HepG2 (cell line): ENCODE results near the gene SPEM2. TPM values are rescaled to one million over a fixed set of nuclear protein-coding genes. Genes with fewer than 3 reads are reported as not detected.

Source experiments
- HNF4A ChIP-seq: sonication (generic); formaldehyde crosslinking; IDR thresholded peaks from 2 replicates; pipeline ENCODE4 v1.4.0; 2020; ENCODE audit warnings: missing genetic modification reagents
- MAFF ChIP-seq: IDR thresholded peaks from 2 replicates; pipeline ENCODE4 v1.6.1; 2011; ENCODE audit warnings: low read depth, low read length, improper control_type of control experiment
- PATZ1 ChIP-seq: sonication (generic); formaldehyde crosslinking; IDR thresholded peaks from 2 replicates; pipeline ENCODE4 v1.4.0; 2020; ENCODE audit warnings: missing genetic modification reagents
- PITX1 ChIP-seq: sonication (generic); formaldehyde crosslinking; IDR thresholded peaks from 2 replicates; pipeline ENCODE4 v1.5.1; 2020; ENCODE audit warnings: mild to moderate bottlenecking, missing genetic modification reagents
- TSC22D2 ChIP-seq: sonication (generic); formaldehyde crosslinking; IDR thresholded peaks from 2 replicates; pipeline ENCODE4 v1.5.1; 2020; ENCODE audit warnings: missing genetic modification reagents, mild to moderate bottlenecking, borderline replicate concordance
- ZNF577 ChIP-seq: sonication (generic); formaldehyde crosslinking; IDR thresholded peaks from 2 replicates; pipeline ENCODE4 v1.4.0; 2020; ENCODE audit warnings: mild to moderate bottlenecking, low read depth, missing genetic modification reagents, borderline replicate concordance
- ZNF629 ChIP-seq: sonication (generic); formaldehyde crosslinking; conservative IDR thresholded peaks from 2 replicates; pipeline ENCODE4 v1.5.0; 2020; ENCODE audit warnings: missing genetic modification reagents
- polyA plus RNA-seq, 8 experiments: library from polyadenylated mRNA; depleted of rRNA in 3 of 8; stranded (reverse) in 7 of 8; unstranded in 1 of 8; fragments of >200 nt; fragmentation: Illumina TruSeq in 4 of 8; extraction: Trizol in 4 of 8; gene quantifications; 2 replicates each; pipeline versions ENCODE4 v1.2.1 to v1.2.3, GENCODE V29; 2011 to 2016; ENCODE audit warnings: low read depth in 4 of 8, missing spikeins in 1 of 8, mixed read lengths in 1 of 8; ENCODE audit not compliant: insufficient read depth in 1 of 8
- total RNA-seq, 5 experiments: library from RNA; depleted of rRNA; stranded (reverse); fragments of >200 nt; fragmentation: Illumina TruSeq; extraction: Trizol; gene quantifications; 2 replicates each; pipeline ENCODE4 v1.2.3, GENCODE V29; 2016; ENCODE audit warnings: low read depth in 1 of 5
- TF ChIP-seq, protein P1 (sequence below): sonication (generic); formaldehyde crosslinking; IDR thresholded peaks from 2 replicates; pipeline ENCODE4 v1.4.0; 2020; ENCODE audit warnings: low read depth, missing genetic modification reagents
- TF ChIP-seq, protein P2 (sequence below): sonication (generic); formaldehyde crosslinking; IDR thresholded peaks from 2 replicates; pipeline ENCODE4 v1.4.0; 2020; ENCODE audit warnings: missing genetic modification reagents, borderline replicate concordance
- TF ChIP-seq, protein P3 (sequence below): sonication (generic); formaldehyde crosslinking; IDR thresholded peaks from 2 replicates; pipeline ENCODE4 v1.5.1; 2020; ENCODE audit warnings: missing genetic modification reagents, mild to moderate bottlenecking, borderline replicate concordance
- TF ChIP-seq, protein P4 (sequence below): sonication (generic); formaldehyde crosslinking; IDR thresholded peaks from 2 replicates; pipeline ENCODE4 v1.4.0; 2020; ENCODE audit warnings: missing genetic modification reagents
- TF ChIP-seq, protein P5 (sequence below): sonication (generic); formaldehyde crosslinking; IDR thresholded peaks from 2 replicates; pipeline ENCODE4 v1.4.0; 2020; ENCODE audit warnings: missing genetic modification reagents

SPEM2 gene
- total and polyA plus RNA-seq, 2 of the 13 experiments (the other 11 are each of a cell fraction or from before 2014, with no cell fraction given) = not detected

DNA sequence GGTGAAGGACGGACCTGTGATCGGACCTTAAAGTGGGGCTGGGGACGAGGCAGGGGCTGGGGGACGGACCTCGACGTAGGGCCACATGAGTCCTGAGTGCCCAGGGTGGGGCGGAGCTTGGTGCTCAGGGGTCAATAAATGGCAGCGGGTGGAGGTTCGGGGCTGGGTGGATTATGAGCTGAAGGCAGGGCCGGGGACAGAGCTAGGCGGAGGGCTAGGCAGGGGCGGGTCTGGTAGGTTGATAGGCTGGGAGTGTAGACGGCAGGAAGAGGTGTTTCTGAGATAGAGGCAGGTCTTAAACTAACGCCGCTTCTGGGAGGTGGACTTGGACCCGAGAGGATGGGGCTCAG, 20.2 kb downstream of the SPEM2 start (continued):
- TF ChIP-seq, protein P1, sequence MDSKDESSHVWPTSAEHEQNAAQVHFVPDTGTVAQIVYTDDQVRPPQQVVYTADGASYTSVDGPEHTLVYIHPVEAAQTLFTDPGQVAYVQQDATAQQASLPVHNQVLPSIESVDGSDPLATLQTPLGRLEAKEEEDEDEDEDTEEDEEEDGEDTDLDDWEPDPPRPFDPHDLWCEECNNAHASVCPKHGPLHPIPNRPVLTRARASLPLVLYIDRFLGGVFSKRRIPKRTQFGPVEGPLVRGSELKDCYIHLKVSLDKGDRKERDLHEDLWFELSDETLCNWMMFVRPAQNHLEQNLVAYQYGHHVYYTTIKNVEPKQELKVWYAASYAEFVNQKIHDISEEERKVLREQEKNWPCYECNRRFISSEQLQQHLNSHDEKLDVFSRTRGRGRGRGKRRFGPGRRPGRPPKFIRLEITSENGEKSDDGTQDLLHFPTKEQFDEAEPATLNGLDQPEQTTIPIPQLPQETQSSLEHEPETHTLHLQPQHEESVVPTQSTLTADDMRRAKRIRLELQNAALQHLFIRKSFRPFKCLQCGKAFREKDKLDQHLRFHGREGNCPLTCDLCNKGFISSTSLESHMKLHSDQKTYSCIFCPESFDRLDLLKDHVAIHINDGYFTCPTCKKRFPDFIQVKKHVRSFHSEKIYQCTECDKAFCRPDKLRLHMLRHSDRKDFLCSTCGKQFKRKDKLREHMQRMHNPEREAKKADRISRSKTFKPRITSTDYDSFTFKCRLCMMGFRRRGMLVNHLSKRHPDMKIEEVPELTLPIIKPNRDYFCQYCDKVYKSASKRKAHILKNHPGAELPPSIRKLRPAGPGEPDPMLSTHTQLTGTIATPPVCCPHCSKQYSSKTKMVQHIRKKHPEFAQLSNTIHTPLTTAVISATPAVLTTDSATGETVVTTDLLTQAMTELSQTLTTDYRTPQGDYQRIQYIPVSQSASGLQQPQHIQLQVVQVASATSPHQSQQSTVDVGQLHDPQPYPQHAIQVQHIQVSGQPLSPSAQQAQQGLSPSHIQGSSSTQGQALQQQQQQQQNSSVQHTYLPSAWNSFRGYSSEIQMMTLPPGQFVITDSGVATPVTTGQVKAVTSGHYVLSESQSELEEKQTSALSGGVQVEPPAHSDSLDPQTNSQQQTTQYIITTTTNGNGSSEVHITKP (CRISPR knock-in tag) = peak; percentile 2; the same call in 1 of the 2 replicates
- TF ChIP-seq PATZ1 (CRISPR knock-in tag) = no peak
- TF ChIP-seq ZNF629 (CRISPR knock-in tag) = 0 out of 2 replicates have a peak, but pooled peaks have one; percentile 16
- TF ChIP-seq TSC22D2 (CRISPR knock-in tag) = no peak
- TF ChIP-seq HNF4A (CRISPR knock-in tag) = peak; percentile 34; the same call in 1 of the 2 replicates
- TF ChIP-seq, protein P2, sequence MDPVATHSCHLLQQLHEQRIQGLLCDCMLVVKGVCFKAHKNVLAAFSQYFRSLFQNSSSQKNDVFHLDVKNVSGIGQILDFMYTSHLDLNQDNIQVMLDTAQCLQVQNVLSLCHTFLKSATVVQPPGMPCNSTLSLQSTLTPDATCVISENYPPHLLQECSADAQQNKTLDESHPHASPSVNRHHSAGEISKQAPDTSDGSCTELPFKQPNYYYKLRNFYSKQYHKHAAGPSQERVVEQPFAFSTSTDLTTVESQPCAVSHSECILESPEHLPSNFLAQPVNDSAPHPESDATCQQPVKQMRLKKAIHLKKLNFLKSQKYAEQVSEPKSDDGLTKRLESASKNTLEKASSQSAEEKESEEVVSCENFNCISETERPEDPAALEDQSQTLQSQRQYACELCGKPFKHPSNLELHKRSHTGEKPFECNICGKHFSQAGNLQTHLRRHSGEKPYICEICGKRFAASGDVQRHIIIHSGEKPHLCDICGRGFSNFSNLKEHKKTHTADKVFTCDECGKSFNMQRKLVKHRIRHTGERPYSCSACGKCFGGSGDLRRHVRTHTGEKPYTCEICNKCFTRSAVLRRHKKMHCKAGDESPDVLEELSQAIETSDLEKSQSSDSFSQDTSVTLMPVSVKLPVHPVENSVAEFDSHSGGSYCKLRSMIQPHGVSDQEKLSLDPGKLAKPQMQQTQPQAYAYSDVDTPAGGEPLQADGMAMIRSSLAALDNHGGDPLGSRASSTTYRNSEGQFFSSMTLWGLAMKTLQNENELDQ (CRISPR knock-in tag) = no peak
- TF ChIP-seq, protein P3, sequence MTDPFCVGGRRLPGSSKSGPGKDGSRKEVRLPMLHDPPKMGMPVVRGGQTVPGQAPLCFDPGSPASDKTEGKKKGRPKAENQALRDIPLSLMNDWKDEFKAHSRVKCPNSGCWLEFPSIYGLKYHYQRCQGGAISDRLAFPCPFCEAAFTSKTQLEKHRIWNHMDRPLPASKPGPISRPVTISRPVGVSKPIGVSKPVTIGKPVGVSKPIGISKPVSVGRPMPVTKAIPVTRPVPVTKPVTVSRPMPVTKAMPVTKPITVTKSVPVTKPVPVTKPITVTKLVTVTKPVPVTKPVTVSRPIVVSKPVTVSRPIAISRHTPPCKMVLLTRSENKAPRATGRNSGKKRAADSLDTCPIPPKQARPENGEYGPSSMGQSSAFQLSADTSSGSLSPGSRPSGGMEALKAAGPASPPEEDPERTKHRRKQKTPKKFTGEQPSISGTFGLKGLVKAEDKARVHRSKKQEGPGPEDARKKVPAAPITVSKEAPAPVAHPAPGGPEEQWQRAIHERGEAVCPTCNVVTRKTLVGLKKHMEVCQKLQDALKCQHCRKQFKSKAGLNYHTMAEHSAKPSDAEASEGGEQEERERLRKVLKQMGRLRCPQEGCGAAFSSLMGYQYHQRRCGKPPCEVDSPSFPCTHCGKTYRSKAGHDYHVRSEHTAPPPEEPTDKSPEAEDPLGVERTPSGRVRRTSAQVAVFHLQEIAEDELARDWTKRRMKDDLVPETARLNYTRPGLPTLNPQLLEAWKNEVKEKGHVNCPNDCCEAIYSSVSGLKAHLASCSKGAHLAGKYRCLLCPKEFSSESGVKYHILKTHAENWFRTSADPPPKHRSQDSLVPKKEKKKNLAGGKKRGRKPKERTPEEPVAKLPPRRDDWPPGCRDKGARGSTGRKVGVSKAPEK (CRISPR knock-in tag) = no peak
- TF ChIP-seq PITX1 (CRISPR knock-in tag) = 0 out of 2 replicates have a peak, but pooled peaks have one; percentile 3
- TF ChIP-seq, protein P4, sequence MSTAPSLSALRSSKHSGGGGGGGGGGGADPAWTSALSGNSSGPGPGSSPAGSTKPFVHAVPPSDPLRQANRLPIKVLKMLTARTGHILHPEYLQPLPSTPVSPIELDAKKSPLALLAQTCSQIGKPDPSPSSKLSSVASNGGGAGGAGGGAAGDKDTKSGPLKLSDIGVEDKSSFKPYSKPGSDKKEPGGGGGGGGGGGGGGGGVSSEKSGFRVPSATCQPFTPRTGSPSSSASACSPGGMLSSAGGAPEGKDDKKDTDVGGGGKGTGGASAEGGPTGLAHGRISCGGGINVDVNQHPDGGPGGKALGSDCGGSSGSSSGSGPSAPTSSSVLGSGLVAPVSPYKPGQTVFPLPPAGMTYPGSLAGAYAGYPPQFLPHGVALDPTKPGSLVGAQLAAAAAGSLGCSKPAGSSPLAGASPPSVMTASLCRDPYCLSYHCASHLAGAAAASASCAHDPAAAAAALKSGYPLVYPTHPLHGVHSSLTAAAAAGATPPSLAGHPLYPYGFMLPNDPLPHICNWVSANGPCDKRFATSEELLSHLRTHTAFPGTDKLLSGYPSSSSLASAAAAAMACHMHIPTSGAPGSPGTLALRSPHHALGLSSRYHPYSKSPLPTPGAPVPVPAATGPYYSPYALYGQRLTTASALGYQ (CRISPR knock-in tag) = peak; percentile 40; the same call in 1 of the 2 replicates
- TF ChIP-seq, protein P5, sequence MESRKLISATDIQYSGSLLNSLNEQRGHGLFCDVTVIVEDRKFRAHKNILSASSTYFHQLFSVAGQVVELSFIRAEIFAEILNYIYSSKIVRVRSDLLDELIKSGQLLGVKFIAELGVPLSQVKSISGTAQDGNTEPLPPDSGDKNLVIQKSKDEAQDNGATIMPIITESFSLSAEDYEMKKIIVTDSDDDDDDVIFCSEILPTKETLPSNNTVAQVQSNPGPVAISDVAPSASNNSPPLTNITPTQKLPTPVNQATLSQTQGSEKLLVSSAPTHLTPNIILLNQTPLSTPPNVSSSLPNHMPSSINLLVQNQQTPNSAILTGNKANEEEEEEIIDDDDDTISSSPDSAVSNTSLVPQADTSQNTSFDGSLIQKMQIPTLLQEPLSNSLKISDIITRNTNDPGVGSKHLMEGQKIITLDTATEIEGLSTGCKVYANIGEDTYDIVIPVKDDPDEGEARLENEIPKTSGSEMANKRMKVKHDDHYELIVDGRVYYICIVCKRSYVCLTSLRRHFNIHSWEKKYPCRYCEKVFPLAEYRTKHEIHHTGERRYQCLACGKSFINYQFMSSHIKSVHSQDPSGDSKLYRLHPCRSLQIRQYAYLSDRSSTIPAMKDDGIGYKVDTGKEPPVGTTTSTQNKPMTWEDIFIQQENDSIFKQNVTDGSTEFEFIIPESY (CRISPR knock-in tag) = no peak
- no peak for TF ChIP-seq MAFF
- TF ChIP-seq ZNF577 = no peak
